H1 (cell line): Measurements from ENCODE around the gene RDH16. TPM values are rescaled to one million over a fixed set of nuclear protein-coding genes. Genes with fewer than 3 reads are reported as not detected.

ENCODE experiments used
- CTCF ChIA-PET: fragments of 300-600 bp; sonication (Branson Sonifier 250); formaldehyde crosslinking; loops from one replicate; lab custom pipeline; 2021; ENCODE audit not compliant: partially characterized antibody; lab: Charles Lee
- POLR2A ChIA-PET: fragments of 300-600 bp; sonication (Branson Sonifier 250); formaldehyde crosslinking; loops from one replicate; lab custom pipeline; 2021; ENCODE audit warnings: inconsistent platforms; ENCODE audit not compliant: partially characterized antibody; lab: Charles Lee
- DNase-seq, 2 experiments: peaks; one replicate each; pipeline versions ENCODE4 v3.0.0 to v3.0.0-alpha.2; 2010 to 2022; ENCODE audit warnings: low spot score in 2 of 2, low read depth in 1 of 2, mixed read lengths in 1 of 2
- FAIRE-seq: peaks from 2 replicates; lab custom pipeline; 2011; peaks lifted over from hg19 to GRCh38; lab: Jason Lieb, UNC
- H2AFZ ChIP-seq: 2 replicates; pipeline ENCODE4 v1.8.1; 2012; ENCODE audit warnings: low read length, inconsistent platforms
- H2AK5ac ChIP-seq: 2 replicates; pipeline ENCODE4 v1.6.1; 2013; ENCODE audit warnings: low read depth, low read length
- H2BK120ac ChIP-seq: replicated peaks from 2 replicates; pipeline ENCODE3; 2013; ENCODE audit warnings: low read depth, low read length, inconsistent platforms
- H2BK12ac ChIP-seq: 2 replicates; pipeline ENCODE4 v1.6.1; 2013; ENCODE audit warnings: low read depth, low read length
- H2BK15ac ChIP-seq: 2 replicates; pipeline ENCODE4 v1.6.1; 2013; ENCODE audit warnings: low read length
- H2BK20ac ChIP-seq: 2 replicates; pipeline ENCODE4 v1.6.1; 2013; ENCODE audit warnings: low read length
- H2BK5ac ChIP-seq: 2 replicates; pipeline ENCODE4 v1.6.1; 2013; ENCODE audit warnings: low read depth, low read length
- H3K14ac ChIP-seq: 2 replicates; pipeline ENCODE4 v1.6.1; 2013; ENCODE audit warnings: inconsistent platforms; ENCODE audit not compliant: insufficient read length
- H3K18ac ChIP-seq: 2 replicates; pipeline ENCODE4 v1.6.1; 2013; ENCODE audit warnings: low read length; ENCODE audit errors: extremely low read depth
- H3K23ac ChIP-seq: 2 replicates; pipeline ENCODE4 v1.6.1; 2013; ENCODE audit warnings: inconsistent platforms; ENCODE audit not compliant: insufficient read length
- H3K23me2 ChIP-seq: 2 replicates; pipeline ENCODE4 v1.6.1; 2013; ENCODE audit warnings: low read depth, low read length
- H3K27ac ChIP-seq: 2 replicates; pipeline ENCODE4 v1.6.1; 2011; ENCODE audit warnings: low read depth, low read length, inconsistent platforms
- H3K27me3 ChIP-seq, 4 experiments: replicated peaks in 1 of 4; 1 replicate in 1 of 4; 2 replicates in 3 of 4; pipeline versions ENCODE4 v1.6.1 to v1.8.1; 2011 to 2013; ENCODE audit warnings: low read length in 3 of 4, mild to moderate bottlenecking in 3 of 4, inconsistent platforms in 2 of 4, mixed read lengths in 2 of 4, moderate library complexity in 1 of 4; ENCODE audit not compliant: control insufficient read depth in 3 of 4, insufficient read depth in 3 of 4; ENCODE audit errors: extremely low read depth in 1 of 4
- H3K36me3 ChIP-seq, 4 experiments: 2 replicates each; pipeline versions ENCODE4 v1.6.1 to v1.8.1; 2011 to 2013; ENCODE audit warnings: mild to moderate bottlenecking in 4 of 4, low read length in 3 of 4, moderate library complexity in 2 of 4, control low read depth in 1 of 4, inconsistent platforms in 1 of 4; ENCODE audit not compliant: insufficient read depth in 4 of 4, control insufficient read depth in 2 of 4
- H3K4ac ChIP-seq: replicated peaks from 2 replicates; pipeline ENCODE3; 2013; ENCODE audit warnings: low read length, low read depth, mixed read lengths, inconsistent platforms; ENCODE audit not compliant: insufficient read length
- H3K4me1 ChIP-seq, 4 experiments: replicated peaks in 1 of 4; 1 replicate in 1 of 4; 2 replicates in 3 of 4; pipeline versions ENCODE4 v1.6.1 to v1.8.1; 2011 to 2013; ENCODE audit warnings: low read length in 3 of 4, inconsistent platforms in 2 of 4, mixed read lengths in 1 of 4; ENCODE audit not compliant: insufficient read depth in 4 of 4, control insufficient read depth in 3 of 4
- H3K4me2 ChIP-seq, 2 experiments: 2 replicates each; pipeline versions ENCODE4 v1.6.1 to v1.8.1; 2011 to 2013; ENCODE audit warnings: low read depth in 2 of 2, low read length in 2 of 2, control low read depth in 1 of 2, inconsistent platforms in 1 of 2, mild to moderate bottlenecking in 1 of 2; ENCODE audit not compliant: insufficient read depth in 1 of 2
- H3K4me3 ChIP-seq, 4 experiments: fragments of 200-600, 300-600 bp in 1 of 4; sonication (generic), shearing (Covaris generic), sonication (Bioruptor Twin) in 1 of 4; 2 replicates each; pipeline versions ENCODE4 v1.5.1 to v1.8.1; 2011 to 2016; ENCODE audit warnings: low read length in 4 of 4, low read depth in 3 of 4, control low read depth in 2 of 4, inconsistent platforms in 2 of 4, mild to moderate bottlenecking in 2 of 4, mixed read lengths in 1 of 4, moderate library complexity in 1 of 4; ENCODE audit not compliant: insufficient read depth in 2 of 4; ENCODE audit errors: extremely low read depth in 1 of 4
- H3K56ac ChIP-seq: replicated peaks from 2 replicates; pipeline ENCODE3; 2013; ENCODE audit warnings: low read depth, mild to moderate bottlenecking, mixed read lengths, low read length, inconsistent platforms; ENCODE audit not compliant: insufficient read length
- H3K79me1 ChIP-seq: 2 replicates; pipeline ENCODE4 v1.6.1; 2013; ENCODE audit warnings: low read depth, low read length, control low read depth
- H3K79me2 ChIP-seq, 2 experiments: 2 replicates each; pipeline versions ENCODE4 v1.6.1 to v1.8.1; 2012 to 2013; ENCODE audit warnings: low read length in 2 of 2, mild to moderate bottlenecking in 2 of 2, inconsistent platforms in 1 of 2; ENCODE audit not compliant: insufficient read depth in 2 of 2, control insufficient read depth in 1 of 2
- H3K9ac ChIP-seq, 4 experiments: replicated peaks in 1 of 4; 1 replicate in 1 of 4; 2 replicates in 3 of 4; pipeline versions ENCODE4 v1.6.1 to v1.8.1; 2011 to 2013; ENCODE audit warnings: low read depth in 3 of 4, low read length in 3 of 4, control low read depth in 2 of 4, mild to moderate bottlenecking in 2 of 4, moderate library complexity in 2 of 4, inconsistent platforms in 1 of 4; ENCODE audit errors: extremely low read depth in 1 of 4
- H3K9me3 ChIP-seq, 2 experiments: 2 replicates each; pipeline versions ENCODE4 v1.6.1 to v1.8.1; 2012 to 2013; ENCODE audit warnings: mild to moderate bottlenecking in 2 of 2, moderate library complexity in 2 of 2, control low read depth in 1 of 2, inconsistent platforms in 1 of 2, low read depth in 1 of 2, low read length in 1 of 2, mixed read lengths in 1 of 2; ENCODE audit not compliant: insufficient read depth in 2 of 2
- H4K20me1 ChIP-seq, 2 experiments: replicated peaks in 1 of 2; 2 replicates each; pipeline versions ENCODE3 to v1.8.1; 2011 to 2013; ENCODE audit warnings: inconsistent platforms in 2 of 2, low read length in 2 of 2, mild to moderate bottlenecking in 1 of 2; ENCODE audit not compliant: insufficient read depth in 2 of 2, control insufficient read depth in 1 of 2
- H4K5ac ChIP-seq: 2 replicates; pipeline ENCODE4 v1.6.1; 2013; ENCODE audit warnings: low read length, low read depth, mixed read lengths, inconsistent platforms; ENCODE audit not compliant: insufficient read length
- H4K8ac ChIP-seq: 2 replicates; pipeline ENCODE4 v1.8.0; 2013; ENCODE audit warnings: mild to moderate bottlenecking, moderate library complexity, low read length, inconsistent platforms; ENCODE audit not compliant: insufficient read depth; ENCODE audit errors: extremely low read depth
- H4K91ac ChIP-seq: replicated peaks from 2 replicates; pipeline ENCODE3; 2013; ENCODE audit warnings: low read length, mixed read lengths, inconsistent platforms; ENCODE audit not compliant: insufficient read length
- CBX8 ChIP-seq: fragments of 300-800, 300-1000 bp; sonication (generic); IDR thresholded peaks from 2 replicates; pipeline ENCODE4 v1.7.1; 2016; ENCODE audit warnings: low read depth, low read length, borderline replicate concordance
- CTBP2 ChIP-seq: IDR thresholded peaks from 2 replicates; pipeline ENCODE4 v1.7.0; 2011; ENCODE audit warnings: borderline replicate concordance, mild to moderate bottlenecking, moderate library complexity, mixed read lengths, low read length; ENCODE audit not compliant: insufficient read depth, insufficient read length
- FOSL1 ChIP-seq: IDR thresholded peaks from 2 replicates; pipeline ENCODE4 v1.6.1; 2011; ENCODE audit warnings: mild to moderate bottlenecking, low read depth, low read length, moderate library complexity; ENCODE audit not compliant: insufficient read depth
- GTF2F1 ChIP-seq: IDR thresholded peaks from 2 replicates; pipeline ENCODE4 v1.6.1; 2012; ENCODE audit warnings: low read depth, low read length, improper control_type of control experiment, borderline replicate concordance
- HDAC2 ChIP-seq, 2 experiments: fragments of 300-600 bp in 1 of 2; sonication (generic) in 1 of 2; IDR thresholded peaks; 2 replicates each; pipeline ENCODE4 v1.6.1; 2011 to 2012; ENCODE audit warnings: low read depth in 2 of 2, low read length in 2 of 2, mild to moderate bottlenecking in 2 of 2, moderate library complexity in 2 of 2, borderline replicate concordance in 1 of 2, inconsistent platforms in 1 of 2
- KDM5A ChIP-seq: fragments of 200-600 bp; IDR thresholded peaks from 2 replicates; pipeline ENCODE4 v1.7.1; 2012; ENCODE audit warnings: mild to moderate bottlenecking, low read length, inconsistent platforms, mixed read lengths
- MAX ChIP-seq: IDR thresholded peaks from 2 replicates; pipeline ENCODE4 v1.6.1; 2012; ENCODE audit warnings: inconsistent platforms
- NRF1 ChIP-seq: IDR thresholded peaks from 2 replicates; pipeline ENCODE4 v1.6.1; 2011; ENCODE audit warnings: mild to moderate bottlenecking, low read depth, low read length, improper control_type of control experiment
- RAD21 ChIP-seq, 2 experiments: IDR thresholded peaks in 1 of 2; conservative IDR thresholded peaks in 1 of 2; 2 replicates each; pipeline ENCODE4 v1.6.1; 2011; ENCODE audit warnings: low read depth in 2 of 2, low read length in 2 of 2, improper control_type of control experiment in 1 of 2, inconsistent platforms in 1 of 2, mild to moderate bottlenecking in 1 of 2, moderate library complexity in 1 of 2
- RXRA ChIP-seq: IDR thresholded peaks from 2 replicates; pipeline ENCODE4 v1.6.1; 2011; ENCODE audit warnings: low read depth, mild to moderate bottlenecking, low read length, moderate library complexity; ENCODE audit not compliant: insufficient read depth
- SIN3A ChIP-seq, 2 experiments: IDR thresholded peaks in 1 of 2; conservative IDR thresholded peaks in 1 of 2; 2 replicates each; pipeline ENCODE4 v1.6.1; 2011 to 2012; ENCODE audit warnings: low read length in 2 of 2, improper control_type of control experiment in 1 of 2, low read depth in 1 of 2, mild to moderate bottlenecking in 1 of 2
- SP1 ChIP-seq: IDR thresholded peaks from 2 replicates; pipeline ENCODE4 v1.6.1; 2011; ENCODE audit warnings: low read depth, low read length
- YY1 ChIP-seq: IDR thresholded peaks from 2 replicates; pipeline ENCODE4 v1.6.1; 2011; ENCODE audit warnings: low read depth, mild to moderate bottlenecking, low read length
- WGBS, 2 experiments: shearing (Covaris generic) in 1 of 2; methylation state at CpG; one replicate each; pipeline versions ENCODE4 v1.1.6 to v1.1.7; 2013 to 2015; ENCODE audit warnings: low lambda C conversion rate in 2 of 2, mixed read lengths in 2 of 2, inconsistent platforms in 1 of 2, low coverage in 1 of 2, missing lambda C conversion rate in 1 of 2; ENCODE audit not compliant: insufficient replicate concordance in 2 of 2, insufficient coverage in 1 of 2, insufficient read length in 1 of 2; ENCODE audit errors: extremely low coverage in 1 of 2, missing lambda C conversion rate in 1 of 2; 5-methylcytosine and 5-hydroxymethylcytosine counted together
- polyA plus RNA-seq, 7 experiments: library from polyadenylated mRNA; depleted of rRNA in 3 of 7; stranded (reverse) in 5 of 7; unstranded in 2 of 7; fragments of >200 nt in 5 of 7; fragments of 200-250 nt in 2 of 7; gene quantifications; 1 replicate in 5 of 7; 2 replicates in 1 of 7; 4 replicates in 1 of 7; pipeline versions ENCODE4 v1.2.1 to v1.2.3, GENCODE V29; 2011 to 2013; ENCODE audit warnings: missing spikeins in 2 of 7, mixed read lengths in 2 of 7
- total RNA-seq: library from RNA; stranded (reverse); fragmentation: NEBNext Ultra II Directional; extraction: Animal tissue kit (Norgen Biotek cat#: 25700); gene quantifications from 2 replicates; pipeline ENCODE4 v1.2.1, GENCODE V29; 2021

The RDH16 gene
- total and polyA plus RNA-seq, 2 of the 8 experiments (the other 6 are each of a cell fraction or from before 2014, with no cell fraction given): 0.30 to 0.79 TPM

- Histone ChIP-seq H3K23me2 (no peaks in the 10 kb centered on the region), H2BK12ac (no peak overlapping the region), H4K91ac (no peak overlapping the region), H3K56ac (no peak overlapping the region), H3K18ac (no peak overlapping the region), H3K36me3 (no peaks in the 10 kb centered on the region), H2BK15ac (no peak overlapping the region), H2BK20ac (no peak overlapping the region), H3K4me1 (peaks cover 0 to 3% (median 2%) of the 10 kb centered on the region in 4 experiments; a peak in 4 of 7 replicates), H2AK5ac (no peak overlapping the region), H3K79me2 (no peaks in the 10 kb centered on the region), H4K8ac (no peak overlapping the region), H3K23ac (no peak overlapping the region), H3K4me3 (no peak overlapping the region), H3K79me1 (no peaks in the 10 kb centered on the region), H2BK120ac (no peak overlapping the region), H2BK5ac (no peak overlapping the region), H3K4me2 (no peak overlapping the region), H3K14ac (no peak overlapping the region), H4K20me1 (no peaks in the 10 kb centered on the region), H3K9me3 (no peaks in the 10 kb centered on the region), H3K27me3 (no peaks in the 10 kb centered on the region), H3K4ac (no peak overlapping the region), H4K5ac (no peak overlapping the region), H2AFZ (no peak overlapping the region), H3K27ac (no peak overlapping the region), H3K9ac (no peak overlapping the region)
- ChIA-PET POLR2A (no interaction called here), CTCF (interaction anchor here (1.1 to 1.8 kb wide), 3 partner anchors 12 to 53 kb away, joined by 3 to 7 read pairs (median 3); no protein-coding TSS in a partner anchor)
- DNase-seq (no peak), FAIRE-seq (no peak)
- 80% methylated on average over 2 of the region's 2 CpGs; no CpG with 5 or more reads in 1 of the 2 experiments for WGBS, 2 experiments
- no peak for TF ChIP-seq FOSL1
- no peak for TF ChIP-seq RXRA
- no peak for TF ChIP-seq YY1
- no peak for TF ChIP-seq SIN3A (conservative IDR thresholded peaks at IDR 0.05 in 1 of 2, IDR thresholded peaks at IDR 0.05 in 1 of 2; ENCODE audit: low read depth in 1 of 2, low read length in 2 of 2)
- TF ChIP-seq GTF2F1: no peak
- TF ChIP-seq HDAC2 (IDR thresholded peaks at IDR 0.05; ENCODE audit: borderline replicate concordance in 1 of 2, low read depth in 2 of 2, low read length in 2 of 2): no peak
- no peak for TF ChIP-seq RAD21 (IDR thresholded peaks at IDR 0.05 in 1 of 2, conservative IDR thresholded peaks at IDR 0.05 in 1 of 2; ENCODE audit: low read depth in 2 of 2, low read length in 2 of 2)
- no peak for TF ChIP-seq CTBP2
- TF ChIP-seq NRF1: no peak
- TF ChIP-seq CBX8: no peak
- no peak for TF ChIP-seq MAX
- TF ChIP-seq SP1: no peak
- TF ChIP-seq KDM5A: no peak
These were observed 22.3 kb downstream of the RDH16 start for GRCh38 chr12:56935157-56935556.
